ENCODE data around the gene ENOPH1. TPM values are rescaled to one million over a fixed set of nuclear protein-coding genes. Genes with fewer than 3 reads are reported as not detected.

ENOPH1 gene
- total RNA-seq = 16.0 TPM

- Histone ChIP-seq H3K9me3 (no peaks in the 10 kb centered on the region), H3K27ac (peak within 1 kb of the TSS; percentile 99), H3K27me3 (no peaks in the 10 kb centered on the region), H3K4me1 (peaks cover 50% of the 10 kb centered on the region), H3K36me3 (peaks cover 0 to 18% of the 10 kb centered on the region in 2 donors), H3K4me3 (peak within 1 kb of the TSS; percentile 57 to 67)
- peak in 1 of 2 donors; percentile 98 for DNase-seq (ENCODE audit: extremely low spot score in 2 of 2)
- intact Hi-C loops (cut with DNase I) = no loop called here
- TF ChIP-seq POLR2AphosphoS5 (IDR thresholded peaks at IDR 0.05; ENCODE audit: insufficient read depth in 1 of 2, low read depth in 1 of 2) (peak; percentile 77 to 84), POLR2A (IDR thresholded peaks at IDR 0.05) (peak in 1 of 2 donors; percentile 61), CTCF (IDR thresholded peaks at IDR 0.05) (peak in 1 of 3 experiments; percentile 20)
Observed at GRCh38 chr4:82430193-82430963, at the start of gene ENOPH1, which contains the start of gene HNRNPDL. Gene ENOPH1 (plus strand): TSS chr4:82430590. CDS start chr4:82430830, 240 bp downstream. Gene HNRNPDL (minus strand): TSS chr4:82430462. CDS start chr4:82429690, 772 bp downstream.

- H3K4me1 ChIP-seq = peaks cover 9% of the 10 kb centered on the region
- no peaks in the 10 kb centered on the region for H3K36me3 ChIP-seq
- H3K9me3 ChIP-seq = no peaks in the 10 kb centered on the region
- no peak for DNase-seq (ENCODE audit: extremely low spot score in 2 of 2)
- no peaks in the 10 kb centered on the region for H3K27me3 ChIP-seq
- no peak overlapping the region for H3K27ac ChIP-seq
- intact Hi-C loops (cut with DNase I) = no loop called here
- TF ChIP-seq POLR2AphosphoS5 (IDR thresholded peaks at IDR 0.05; ENCODE audit: insufficient read depth in 1 of 2, low read depth in 1 of 2) (no peak), CTCF (IDR thresholded peaks at IDR 0.05) (no peak), POLR2A (IDR thresholded peaks at IDR 0.05) (no peak)
- no peak overlapping the region for H3K4me3 ChIP-seq
Observed at GRCh38 chr4:82380831-82381230, 49.6 kb upstream of the ENOPH1 start.

GRCh38 chr4:82381235-82381634, 49.2 kb upstream of the ENOPH1 start:
- Histone ChIP-seq H3K4me3 (no peak overlapping the region), H3K27ac (no peak overlapping the region), H3K27me3 (no peaks in the 10 kb centered on the region), H3K9me3 (no peaks in the 10 kb centered on the region), H3K4me1 (peaks cover 5% of the 10 kb centered on the region), H3K36me3 (no peaks in the 10 kb centered on the region)
- intact Hi-C loops (cut with DNase I) = no loop called here
- no peak for DNase-seq (ENCODE audit: extremely low spot score in 2 of 2)
- no peak for TF ChIP-seq POLR2AphosphoS5 (IDR thresholded peaks at IDR 0.05; ENCODE audit: insufficient read depth in 1 of 2, low read depth in 1 of 2)
- no peak for TF ChIP-seq POLR2A (IDR thresholded peaks at IDR 0.05)
- TF ChIP-seq CTCF (IDR thresholded peaks at IDR 0.05) = no peak

- H3K4me3 ChIP-seq = no peak overlapping the region
- DNase-seq (ENCODE audit: extremely low spot score in 2 of 2) = no peak
- H3K36me3 ChIP-seq = no peaks in the 10 kb centered on the region
- H3K4me1 ChIP-seq = no peaks in the 10 kb centered on the region
- no peaks in the 10 kb centered on the region for H3K27me3 ChIP-seq
- H3K9me3 ChIP-seq = no peaks in the 10 kb centered on the region
- intact Hi-C loops (cut with DNase I) = loop anchor here (2.0 kb wide), 1 partner anchor 43 kb away; no protein-coding TSS in a partner anchor
- no peak overlapping the region for H3K27ac ChIP-seq
- TF ChIP-seq CTCF (IDR thresholded peaks at IDR 0.05) (no peak), POLR2AphosphoS5 (IDR thresholded peaks at IDR 0.05; ENCODE audit: insufficient read depth in 1 of 2, low read depth in 1 of 2) (no peak), POLR2A (IDR thresholded peaks at IDR 0.05) (no peak)
Observed at GRCh38 chr4:82381661-82382296, 48.6 kb upstream of the ENOPH1 start.
